ENCODE results near the gene C17orf114.

GRCh38 chr17:4839965-4840892, 38.1 kb upstream of the C17orf114 start:
- TF ChIP-seq CTCF (IDR thresholded peaks at IDR 0.05; ENCODE audit: poor library complexity) (no peak), EZH2 (IDR thresholded peaks at IDR 0.05; ENCODE audit: borderline replicate concordance) (no peak)
